C4-2B (cell line): Measurements from ENCODE around the gene AK3.

ENCODE experiments used
- H3K27ac ChIP-seq: fragments of 450-650 bp; 2 replicates; pipeline ENCODE4 v1.5.1; 2017
- CTCF ChIP-seq: fragments of 450-650 bp; conservative IDR thresholded peaks from 2 replicates; pipeline ENCODE4 v1.5.1; 2017; ENCODE audit warnings: mild to moderate bottlenecking
- ZFX ChIP-seq: fragments of 450-650 bp; IDR thresholded peaks from 2 replicates; pipeline ENCODE4 v1.6.1; 2017

AK3 gene

GRCh38 chr9:4686584-4686983, 54.4 kb downstream of the AK3 start:
- TF ChIP-seq CTCF (no peak), ZFX (no peak)
- no peak overlapping the region for H3K27ac ChIP-seq

- H3K27ac ChIP-seq: no peak overlapping the region
- TF ChIP-seq ZFX (no peak), CTCF (no peak)
Observed at GRCh38 chr9:4686112-4686511, 54.9 kb downstream of the AK3 start.

GRCh38 chr9:4684820-4685219, 56.2 kb downstream of the AK3 start:
- no peak overlapping the region for H3K27ac ChIP-seq
- TF ChIP-seq ZFX (no peak), CTCF (no peak)

- no peak for TF ChIP-seq ZFX
- TF ChIP-seq CTCF: no peak
- H3K27ac ChIP-seq: no peak overlapping the region
Observed at GRCh38 chr9:4680750-4681149, 60.3 kb downstream of the AK3 start.

GRCh38 chr9:4680173-4680525, 60.9 kb downstream of the AK3 start:
- peak overlapping the region; percentile 84 for H3K27ac ChIP-seq
- no peak for TF ChIP-seq CTCF

GRCh38 chr9:4679268-4680172, 61.5 kb downstream of the AK3 start, which contains the start of gene CDC37L1:
Gene CDC37L1, plus strand, starts transcription at chr9:4679569. Its CDS starts 199 bp downstream, at chr9:4679768.
- TF ChIP-seq CTCF (peak; percentile 77), ZFX (peak; percentile 77)
- H3K27ac ChIP-seq: peak within 1 kb of the TSS; percentile 84

- no peak for TF ChIP-seq ZFX
- peak overlapping the region; percentile 84 for H3K27ac ChIP-seq
Observed at GRCh38 chr9:4678679-4679267, 62.2 kb downstream of the AK3 start.
